HG03442 (cell line): ENCODE results near the gene ENTPD1.
"Not testable (repeated sequence)": the region's sequence is repeated elsewhere in the genome, so short reads cannot be mapped to it uniquely, and the experiment has no call there.

Experiments used
- ATAC-seq: cut with Tn5 transposase; IDR thresholded peaks from one replicate; pipeline ENCODE4 v1.9.1; 2021; ENCODE audit warnings: mild to moderate bottlenecking, moderate library complexity; ENCODE audit not compliant: unreplicated experiment

Gene ENTPD1

GRCh38 chr10:95758351-95759025 lies 2.5 kb downstream of the ENTPD1 start:
- peak; percentile 48 for ATAC-seq

- no peak for ATAC-seq
Measured at GRCh38 chr10:95759233-95759826, 3.4 kb downstream of the ENTPD1 start.

- no peak for ATAC-seq
Measured at GRCh38 chr10:95761939-95762492, 6.1 kb downstream of the ENTPD1 start.

- peak; percentile 89 for ATAC-seq
Measured at GRCh38 chr10:95767884-95768556, 12.1 kb downstream of the ENTPD1 start.

GRCh38 chr10:95770084-95770720 lies 14.2 kb downstream of the ENTPD1 start:
- ATAC-seq: no peak

- not testable (repeated sequence) for ATAC-seq
Measured at GRCh38 chr10:95773454-95773853, 17.5 kb downstream of the ENTPD1 start.

GRCh38 chr10:95777638-95778037 lies 21.7 kb downstream of the ENTPD1 start:
- not testable (repeated sequence) for ATAC-seq

- no peak for ATAC-seq
Measured at GRCh38 chr10:95782318-95782717, 26.4 kb downstream of the ENTPD1 start.

GRCh38 chr10:95783741-95784140 lies 27.8 kb downstream of the ENTPD1 start:
- peak; percentile 42 for ATAC-seq

- ATAC-seq: peak; percentile 5
Measured at GRCh38 chr10:95784279-95784913, 28.4 kb downstream of the ENTPD1 start.

GRCh38 chr10:95785317-95785716 lies 29.4 kb downstream of the ENTPD1 start:
- ATAC-seq: peak; percentile 25

- ATAC-seq: no peak
Measured at GRCh38 chr10:95785942-95786669, 30.1 kb downstream of the ENTPD1 start.

- ATAC-seq: no peak
Measured at GRCh38 chr10:95787447-95787846, 31.5 kb downstream of the ENTPD1 start.

- no peak for ATAC-seq
Measured at GRCh38 chr10:95788830-95789229, 32.9 kb downstream of the ENTPD1 start.

GRCh38 chr10:95789902-95790301 lies 33.9 kb downstream of the ENTPD1 start:
- no peak for ATAC-seq

- ATAC-seq: peak; percentile 32
Measured at GRCh38 chr10:95790982-95791381, 35.0 kb downstream of the ENTPD1 start.

- ATAC-seq: peak; percentile 31
Measured at GRCh38 chr10:95791425-95791979, 35.5 kb downstream of the ENTPD1 start.

GRCh38 chr10:95792211-95792780 lies 36.3 kb downstream of the ENTPD1 start:
- ATAC-seq: no peak

GRCh38 chr10:95792874-95793285 lies 36.9 kb downstream of the ENTPD1 start:
- ATAC-seq: no peak
